Hindlimb muscle (tissue), 1 donor: ENCODE measurements around the gene MAD1L1. TPM values are rescaled to one million over a fixed set of nuclear protein-coding genes. Genes with fewer than 3 reads are reported as not detected.

ENCODE experiments used
- DNase-seq: peaks from one replicate; pipeline ENCODE4 v3.0.0-alpha.2; 2013
- polyA plus RNA-seq: library from polyadenylated mRNA; unstranded; fragments of 120-200 nt; gene quantifications from one replicate; pipeline ENCODE4 v1.2.1, GENCODE V29; 2013; ENCODE audit not compliant: insufficient read length

Gene MAD1L1
- polyA plus RNA-seq, 1 donor = 27.6 TPM

DNA sequence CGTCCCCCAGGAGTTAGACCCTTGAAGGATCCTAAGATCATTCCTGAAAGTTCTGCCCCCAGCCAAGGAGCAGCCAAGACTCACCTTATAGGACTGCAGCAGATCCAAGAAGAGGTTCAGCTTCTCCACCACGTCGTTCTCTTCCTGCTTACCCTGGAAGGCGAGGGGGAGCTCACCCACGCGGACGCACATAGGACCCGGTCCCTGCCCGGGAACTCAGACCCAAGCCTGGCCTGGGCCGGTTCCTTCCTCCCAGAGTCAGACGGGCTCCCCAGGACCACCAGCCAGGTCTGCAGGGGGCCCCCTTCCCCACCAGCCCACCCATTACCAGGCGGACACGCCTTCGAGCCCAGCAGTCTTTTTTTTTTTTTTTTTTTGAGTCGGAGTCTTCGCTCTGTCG lies 24.9 kb upstream of the MAD1L1 start:
- DNase-seq = no peak

DNA sequence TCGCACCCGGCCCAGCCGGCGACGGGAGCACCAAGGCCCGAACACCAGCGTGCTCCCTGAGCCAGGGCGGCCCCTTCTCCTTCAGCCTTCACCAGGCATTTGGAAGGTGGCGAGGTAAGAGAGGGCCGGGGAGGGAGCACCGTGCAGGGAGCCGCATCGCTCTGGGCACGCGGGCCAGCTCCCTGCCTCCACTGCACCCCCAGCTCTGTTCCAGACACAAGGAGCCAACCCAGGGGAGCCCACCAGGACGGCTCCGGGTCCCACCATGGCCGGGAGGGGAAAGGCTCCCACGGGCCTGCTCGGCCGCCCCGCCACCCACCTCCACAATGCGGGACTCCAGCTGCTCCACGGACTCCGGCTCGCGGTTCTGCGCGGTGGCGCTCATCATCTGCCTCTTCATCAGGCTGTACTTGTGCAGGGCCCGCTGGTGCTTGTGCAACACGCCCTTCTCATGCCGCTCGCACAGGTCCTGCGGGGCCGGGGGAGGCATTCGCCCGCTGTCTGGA lies 24.4 kb upstream of the MAD1L1 start:
- no peak for DNase-seq

DNA sequence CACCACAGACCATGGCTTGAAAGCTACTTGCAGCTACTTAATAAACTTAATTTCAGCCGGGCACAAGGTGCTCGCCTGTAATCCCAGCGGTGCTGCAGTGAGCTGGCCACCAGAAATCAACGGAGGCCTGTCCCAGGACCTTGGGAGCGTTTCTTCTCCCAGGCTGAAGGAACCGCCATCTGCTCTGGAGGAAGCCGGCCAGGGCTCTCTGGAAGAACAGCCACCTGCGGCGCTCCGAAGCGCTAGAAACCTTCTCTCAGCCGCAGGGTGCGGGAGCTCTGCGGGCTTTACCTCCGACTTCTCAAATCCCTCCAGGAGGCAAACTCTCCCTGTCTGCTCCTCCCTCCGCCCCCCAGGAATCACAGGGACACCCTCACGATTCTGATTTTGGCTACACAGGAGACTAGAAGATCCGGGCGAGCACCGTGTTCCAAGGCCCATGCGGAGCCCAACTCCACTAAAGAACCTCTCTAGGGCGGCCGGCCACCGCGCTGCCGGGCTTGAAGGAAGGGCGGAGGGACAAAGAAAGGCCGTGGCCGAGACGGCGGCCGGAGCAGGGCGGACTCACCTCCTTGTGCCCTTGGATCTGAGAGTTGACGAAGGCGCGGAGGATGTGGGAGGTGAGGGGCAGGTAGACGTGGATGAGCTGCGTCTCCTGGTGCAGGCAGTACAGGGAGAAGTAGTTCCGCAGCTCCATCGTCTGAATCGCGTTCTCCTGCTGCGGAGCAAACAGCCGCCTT lies 23.7 kb upstream of the MAD1L1 start:
- no peak for DNase-seq

DNA sequence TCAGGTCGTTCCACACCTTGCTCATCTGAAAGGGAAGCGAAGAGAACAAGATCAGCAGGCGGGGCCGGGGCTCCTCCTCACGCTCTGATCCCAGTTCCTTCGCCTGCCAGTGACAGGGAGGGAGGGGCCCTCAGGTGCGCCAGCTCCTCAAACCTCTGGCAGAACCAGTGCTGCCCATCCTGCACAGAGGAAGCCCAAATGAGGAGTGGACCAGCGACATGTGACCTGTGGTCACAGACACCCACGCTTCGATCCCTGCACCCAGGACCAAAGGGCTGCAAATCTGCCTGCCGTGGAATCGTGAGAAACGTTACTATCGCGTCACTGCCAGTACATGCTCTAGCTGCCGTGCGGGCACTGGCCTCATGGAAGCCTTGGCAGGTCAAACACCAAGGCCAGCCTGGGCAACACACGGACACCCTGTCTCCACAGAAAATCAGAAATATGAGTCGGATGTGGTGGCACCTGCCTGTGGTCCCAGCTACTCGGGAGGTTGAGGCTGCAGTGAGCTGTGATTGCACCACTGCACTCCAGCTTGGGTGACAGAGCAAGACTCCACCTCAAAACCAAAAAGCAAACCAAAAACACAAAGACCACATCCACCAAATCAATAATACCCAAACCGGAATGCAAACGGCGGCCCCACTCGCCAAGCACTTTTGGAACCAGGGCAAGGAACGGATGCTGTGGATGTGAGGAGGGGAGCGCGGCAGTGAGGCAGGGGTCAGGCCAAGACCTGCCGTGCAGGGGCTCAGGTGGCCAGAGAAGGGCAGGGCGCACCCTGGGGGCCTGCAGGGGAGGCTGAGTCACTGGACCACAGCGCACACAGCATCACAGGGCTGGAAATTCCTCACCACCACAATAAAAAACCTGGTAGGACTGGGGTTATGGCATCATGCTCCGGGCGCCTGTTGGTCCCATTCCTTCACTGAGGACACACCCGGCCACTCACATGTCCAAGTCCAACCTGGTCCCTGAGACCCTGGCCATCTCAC lies 22.7 kb upstream of the MAD1L1 start:
- DNase-seq = no peak

- no peak for DNase-seq
These were observed 21.8 kb upstream of the MAD1L1 start for GRCh38 chr7:2254429-2255144.

GRCh38 chr7:2253525-2254244 lies 20.9 kb upstream of the MAD1L1 start:
- no peak for DNase-seq

- no peak for DNase-seq
These were observed 20.3 kb upstream of the MAD1L1 start for GRCh38 chr7:2253021-2253420.

DNA sequence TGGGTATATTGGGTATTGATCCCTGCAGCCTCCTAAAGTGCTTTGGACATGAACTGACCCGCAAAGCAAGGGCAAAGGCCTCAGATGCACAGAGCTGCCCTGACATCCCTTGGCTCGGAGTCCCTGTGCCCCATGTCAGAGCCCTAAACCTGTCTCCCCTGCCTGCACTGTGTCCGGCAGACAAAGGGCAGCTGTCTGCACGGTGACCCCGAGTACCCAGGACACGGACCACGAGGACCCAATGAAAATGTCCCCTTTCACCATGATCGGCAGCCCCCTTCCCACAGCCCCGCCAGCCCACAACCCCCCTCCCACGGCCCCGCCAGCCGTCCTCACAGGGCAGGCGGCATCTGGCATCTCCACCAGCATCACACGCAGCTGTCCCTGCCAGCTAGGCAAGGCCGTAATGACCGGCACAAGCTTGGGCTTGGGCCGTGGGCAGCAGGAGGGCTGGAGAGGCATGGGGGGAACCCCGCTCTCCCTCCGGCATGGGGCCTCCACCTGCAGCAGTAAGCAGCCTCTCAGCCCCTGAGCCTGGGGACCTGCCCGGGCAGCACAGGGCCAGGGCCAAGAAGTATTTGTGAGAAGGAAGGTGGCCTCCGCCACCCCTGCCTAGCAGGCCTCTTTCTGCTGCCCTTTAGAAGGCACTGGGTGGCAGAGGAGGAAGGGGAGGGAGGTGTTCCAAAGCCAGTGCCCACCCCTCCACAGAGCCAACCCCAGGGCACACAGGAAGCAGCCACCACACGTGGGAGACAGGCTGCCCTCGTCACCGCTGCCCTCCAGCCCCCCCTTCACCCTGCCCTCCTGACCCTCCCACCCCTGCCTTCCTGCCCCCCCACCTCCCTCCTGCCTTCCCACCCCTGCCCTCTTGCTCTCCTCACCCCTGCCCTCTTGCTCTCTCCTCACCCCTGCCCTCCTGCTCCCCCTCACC lies 19.4 kb upstream of the MAD1L1 start:
- no peak for DNase-seq

DNA sequence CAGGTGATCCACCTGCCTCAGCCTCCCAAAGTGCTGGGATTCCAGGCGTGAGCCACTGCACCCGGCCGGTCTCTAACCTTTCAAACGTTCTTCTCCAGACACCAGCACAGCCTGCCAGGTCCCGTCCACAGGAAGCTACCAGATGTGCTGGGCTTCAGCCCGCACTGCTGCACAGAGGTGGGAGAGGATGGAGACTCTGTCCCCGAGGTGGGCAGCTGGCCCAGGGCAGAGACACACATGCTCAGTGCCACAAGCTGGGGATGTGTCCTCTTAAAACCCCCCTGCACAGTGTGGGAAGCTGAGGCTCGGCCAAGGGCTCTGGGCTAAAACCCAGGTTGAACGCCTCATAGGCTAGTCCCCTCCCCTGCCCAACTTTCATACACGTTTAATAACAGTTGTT lies 18.6 kb upstream of the MAD1L1 start:
- peak; percentile 47 for DNase-seq

- no peak for DNase-seq
These were observed 17.1 kb upstream of the MAD1L1 start for GRCh38 chr7:2249744-2250323.

DNA sequence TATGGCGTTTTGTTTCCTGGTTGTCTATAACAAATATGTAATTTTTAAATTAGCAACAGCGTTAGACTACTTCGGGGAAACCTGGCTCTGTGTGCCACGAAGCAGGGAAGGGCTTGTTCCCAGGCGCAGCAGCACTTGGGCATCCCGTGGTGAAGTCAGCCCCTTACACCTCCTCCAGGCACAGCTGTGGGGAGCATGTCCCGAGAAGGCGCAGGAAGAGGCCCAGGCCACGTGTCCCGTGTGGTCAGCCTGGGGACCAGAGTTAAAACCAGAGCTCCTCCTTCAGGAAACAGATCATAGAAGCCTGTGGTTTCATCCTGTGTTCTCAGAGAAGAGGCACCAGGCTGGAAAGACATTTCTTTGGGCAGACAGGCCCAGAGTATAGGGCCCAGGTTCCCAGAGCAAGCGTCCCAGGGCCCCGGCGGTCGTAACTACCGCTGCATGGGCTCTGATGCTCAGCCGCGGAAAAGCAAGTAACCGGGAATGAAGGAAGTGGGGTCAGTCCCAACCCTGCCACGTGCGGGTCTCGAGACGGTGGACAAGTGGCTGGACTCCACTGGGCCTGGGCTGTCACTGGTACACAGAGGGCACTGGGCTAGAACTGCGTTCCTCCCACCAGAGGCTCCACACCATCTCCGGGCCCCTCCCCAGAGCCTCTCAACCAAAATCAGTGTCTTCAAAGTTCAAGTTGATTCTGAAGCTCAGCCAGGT lies 16.4 kb upstream of the MAD1L1 start:
- DNase-seq = peak; percentile 87

GRCh38 chr7:2247141-2247995 lies 14.6 kb upstream of the MAD1L1 start:
- DNase-seq = peak; percentile 47

DNA sequence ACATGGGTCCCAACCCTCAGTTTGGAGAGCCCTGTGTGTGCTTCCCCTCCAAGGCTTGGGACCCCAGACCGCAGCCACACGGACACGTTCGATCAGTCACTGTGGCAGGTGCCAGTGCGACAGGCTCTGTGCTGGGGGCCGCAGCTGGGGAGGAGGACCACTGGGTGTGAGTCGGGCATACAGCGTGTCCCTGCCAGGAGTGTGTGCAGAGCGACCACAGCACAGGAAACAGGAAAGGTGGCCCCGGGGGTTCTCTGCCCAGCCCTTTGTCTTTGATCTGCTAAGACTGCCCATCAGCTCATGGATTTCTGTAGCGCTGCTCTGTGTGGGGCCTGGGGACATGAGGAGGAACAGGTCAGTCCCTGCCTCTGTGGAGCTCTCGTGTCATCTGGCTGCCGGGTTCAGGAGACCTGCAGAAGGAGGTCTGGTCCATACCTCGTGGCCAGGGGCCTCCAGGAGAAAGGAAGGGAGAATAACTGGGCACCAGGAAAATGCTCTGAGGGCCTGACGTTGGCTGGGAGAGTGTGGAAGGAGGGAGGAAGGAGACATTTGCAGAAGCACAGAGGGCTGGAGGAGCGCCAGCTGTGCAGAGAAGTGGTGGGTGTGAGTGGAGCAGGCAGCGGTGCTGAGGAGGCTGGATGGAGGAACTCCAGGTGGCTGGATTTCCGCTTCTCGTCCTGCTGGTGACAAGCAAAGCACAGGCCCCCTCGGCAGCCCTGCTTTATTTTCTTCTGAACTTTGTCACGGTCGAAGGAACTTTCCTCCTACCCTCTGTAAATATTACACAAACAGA lies 13.3 kb upstream of the MAD1L1 start:
- DNase-seq = peak; percentile 58

- no peak for DNase-seq
These were observed 11.8 kb upstream of the MAD1L1 start for GRCh38 chr7:2244404-2244995.

- no peak for DNase-seq
These were observed 10.7 kb upstream of the MAD1L1 start for GRCh38 chr7:2243458-2243857.

GRCh38 chr7:2242541-2243429 lies 10.0 kb upstream of the MAD1L1 start:
- DNase-seq = no peak
